Activated T-cell treated with anti-CD3 and anti-CD28 coated beads, Interleukin-2, amount 50 U/mL, for 4 hours (primary cell): ENCODE data around the gene RAB4A. TPM values are rescaled to one million over a fixed set of nuclear protein-coding genes. Genes with fewer than 3 reads are reported as not detected.

ENCODE experiments used
- ATAC-seq, 2 donors: fragments of 200-7000 bp; cut with Tn5 transposase; one replicate each; pipeline ENCODE4 v1.10.0; 2021
- DNase-seq: peaks from one replicate; pipeline ENCODE4 v3.0.0-alpha.2; 2020
- H3K27me3 Mint-ChIP-seq: one replicate; pipeline ENCODE4 v1.8.0; 2021; ENCODE audit warnings: low read depth, mixed read lengths
- H3K36me3 Mint-ChIP-seq: one replicate; pipeline ENCODE4 v1.8.0; 2022; ENCODE audit warnings: mixed read lengths; ENCODE audit not compliant: insufficient read depth
- H3K4me1 Mint-ChIP-seq: one replicate; pipeline ENCODE4 v1.8.0; 2021; ENCODE audit warnings: low read depth, mixed read lengths
- H3K4me3 Mint-ChIP-seq: one replicate; pipeline ENCODE4 v1.8.0; 2021; ENCODE audit warnings: mild to moderate bottlenecking, moderate library complexity, mixed read lengths
- H3K9me3 Mint-ChIP-seq: one replicate; pipeline ENCODE4 v1.8.0; 2021; ENCODE audit warnings: mixed read lengths
- total RNA-seq, 3 donors: library from RNA; stranded (reverse); gene quantifications; one replicate each; pipeline ENCODE4 v1.2.1, GENCODE V29; 2021

The RAB4A gene
- total RNA-seq, 3 donors from 2014 or later, result 24.0 to 30.3 (median 25.6) TPM

DNA sequence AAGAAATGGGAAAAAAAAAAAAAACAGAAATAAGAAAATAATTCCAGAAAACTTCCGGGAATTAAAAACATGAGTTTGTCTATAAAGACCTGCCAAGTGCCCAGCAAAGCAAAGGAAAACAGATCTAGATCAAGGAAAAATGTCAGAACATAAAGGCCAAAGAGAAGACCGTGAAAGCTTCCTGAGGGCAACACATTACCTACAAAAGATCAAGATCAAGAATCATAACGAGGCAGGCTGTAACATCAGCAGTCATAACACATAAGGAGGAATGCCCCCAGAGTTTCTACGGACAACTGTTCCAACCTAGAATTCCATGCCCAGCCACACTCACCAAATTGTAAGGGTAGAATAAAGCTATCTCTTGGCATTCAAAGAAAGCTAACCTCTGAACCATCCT, 68.2 kb downstream of the RAB4A start:
- Mint-ChIP-seq H3K27me3 (no peaks in the 10 kb centered on the region), H3K4me1 (peaks cover 46% of the 10 kb centered on the region), H3K9me3 (peaks cover 7% of the 10 kb centered on the region), H3K36me3 (peaks cover 10% of the 10 kb centered on the region), H3K4me3 (peak overlapping the region; percentile 4)
- DNase-seq (no peak), ATAC-seq (no peak)

DNA sequence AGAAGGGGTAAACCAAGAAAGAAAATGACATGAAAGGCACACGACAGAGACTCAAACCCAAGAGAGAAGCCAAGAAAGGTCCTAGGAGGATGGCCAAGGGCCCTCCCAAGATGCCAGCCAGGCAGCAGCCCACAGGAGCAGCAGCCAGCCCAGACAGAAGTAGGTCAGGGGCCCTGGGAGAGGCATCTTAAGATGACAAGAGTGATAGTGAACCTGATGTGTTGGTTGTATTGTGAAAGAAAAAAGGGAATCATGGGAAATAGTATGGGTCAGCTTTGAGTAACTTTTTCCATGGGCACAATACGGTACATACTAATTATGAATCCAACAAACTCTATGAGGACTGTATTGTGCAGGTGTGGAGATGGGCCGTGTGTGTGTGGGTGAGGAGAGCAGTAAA, 68.6 kb downstream of the RAB4A start:
- peaks cover 8% of the 10 kb centered on the region for H3K36me3 Mint-ChIP-seq
- peak overlapping the region; percentile 4 for H3K4me3 Mint-ChIP-seq
- ATAC-seq (no peak), DNase-seq (no peak)
- peaks cover 3% of the 10 kb centered on the region for H3K9me3 Mint-ChIP-seq
- no peaks in the 10 kb centered on the region for H3K27me3 Mint-ChIP-seq
- peaks cover 49% of the 10 kb centered on the region for H3K4me1 Mint-ChIP-seq

GRCh38 chr1:229340496-229340895, 69.6 kb downstream of the RAB4A start:
- Mint-ChIP-seq H3K27me3 (peaks cover 3% of the 10 kb centered on the region), H3K4me3 (peak overlapping the region; percentile 90), H3K36me3 (peaks cover 4% of the 10 kb centered on the region), H3K4me1 (peaks cover 49% of the 10 kb centered on the region), H3K9me3 (no peaks in the 10 kb centered on the region)
- no peak for DNase-seq
- ATAC-seq, result no peak

DNA sequence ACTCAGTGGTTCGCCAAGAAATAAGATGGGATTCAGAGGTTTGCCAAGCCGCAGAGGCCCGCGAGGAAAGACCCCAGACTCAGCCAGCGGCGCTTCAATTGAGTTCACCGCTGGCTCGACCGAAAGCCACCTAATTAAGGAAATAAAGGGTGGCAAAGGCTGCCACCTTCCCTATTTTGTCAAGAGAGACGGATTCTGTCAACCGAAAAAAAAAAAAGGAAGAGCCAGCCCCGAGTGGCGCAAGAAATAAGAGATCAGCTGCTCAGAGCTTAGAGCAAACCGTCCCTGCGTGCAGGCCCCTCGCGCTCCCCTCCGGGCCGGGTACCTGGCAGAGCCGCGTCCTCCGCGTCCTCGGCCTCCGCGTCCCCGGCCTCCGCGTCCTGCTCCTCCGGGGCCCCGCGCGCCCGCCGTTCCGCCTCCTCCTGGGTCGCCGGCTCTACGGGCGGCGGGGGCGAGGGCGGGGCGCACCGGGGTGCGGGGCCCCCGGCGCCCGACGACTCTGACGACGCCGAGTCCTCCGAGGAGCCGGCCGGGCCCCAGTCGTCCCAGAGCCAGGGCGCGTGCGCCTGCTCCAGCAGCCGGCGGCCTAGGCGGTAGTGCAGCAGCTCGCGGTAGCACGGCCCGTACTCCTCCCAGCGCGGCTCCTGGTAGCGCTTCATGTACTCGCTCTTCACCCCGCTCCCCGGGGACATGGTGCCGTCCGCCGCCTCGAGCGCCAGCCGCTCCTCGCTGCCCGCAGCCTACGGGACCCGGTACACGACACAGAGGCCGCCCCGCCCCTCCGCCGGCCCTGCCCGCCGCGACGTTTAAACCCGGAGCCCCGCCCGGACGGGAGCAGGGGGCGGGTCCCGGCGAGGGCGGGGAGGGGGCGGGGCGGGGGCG, 71.1 kb downstream of the RAB4A start:
- Mint-ChIP-seq H3K27me3 (peaks cover 5% of the 10 kb centered on the region), H3K36me3 (peaks cover 3% of the 10 kb centered on the region), H3K9me3 (no peaks in the 10 kb centered on the region), H3K4me3 (peak overlapping the region; percentile 90), H3K4me1 (peaks cover 49% of the 10 kb centered on the region)
- DNase-seq (peak; percentile 73), ATAC-seq (peak; percentile 82)

- Mint-ChIP-seq H3K9me3 (no peaks in the 10 kb centered on the region), H3K4me3 (peak within 1 kb of the TSS; percentile 90), H3K27me3 (peaks cover 5% of the 10 kb centered on the region), H3K36me3 (peaks cover 3% of the 10 kb centered on the region), H3K4me1 (peaks cover 44% of the 10 kb centered on the region)
- DNase-seq (peak; percentile 53), ATAC-seq (peak; percentile 53 to 63)
Observed at GRCh38 chr1:229342656-229343569, 72.0 kb downstream of the RAB4A start, which contains the start of gene CCSAP. CCSAP (minus strand) TSS chr1:229343047; CDS start chr1:229342465, 582 bp downstream.

- H3K27me3 Mint-ChIP-seq, result peaks cover 5% of the 10 kb centered on the region
- H3K9me3 Mint-ChIP-seq, result no peaks in the 10 kb centered on the region
- H3K36me3 Mint-ChIP-seq, result no peaks in the 10 kb centered on the region
- peak overlapping the region; percentile 79 for H3K4me3 Mint-ChIP-seq
- ATAC-seq (no peak), DNase-seq (no peak)
- peaks cover 32% of the 10 kb centered on the region for H3K4me1 Mint-ChIP-seq
Observed at GRCh38 chr1:229344139-229344538, 73.2 kb downstream of the RAB4A start.

DNA sequence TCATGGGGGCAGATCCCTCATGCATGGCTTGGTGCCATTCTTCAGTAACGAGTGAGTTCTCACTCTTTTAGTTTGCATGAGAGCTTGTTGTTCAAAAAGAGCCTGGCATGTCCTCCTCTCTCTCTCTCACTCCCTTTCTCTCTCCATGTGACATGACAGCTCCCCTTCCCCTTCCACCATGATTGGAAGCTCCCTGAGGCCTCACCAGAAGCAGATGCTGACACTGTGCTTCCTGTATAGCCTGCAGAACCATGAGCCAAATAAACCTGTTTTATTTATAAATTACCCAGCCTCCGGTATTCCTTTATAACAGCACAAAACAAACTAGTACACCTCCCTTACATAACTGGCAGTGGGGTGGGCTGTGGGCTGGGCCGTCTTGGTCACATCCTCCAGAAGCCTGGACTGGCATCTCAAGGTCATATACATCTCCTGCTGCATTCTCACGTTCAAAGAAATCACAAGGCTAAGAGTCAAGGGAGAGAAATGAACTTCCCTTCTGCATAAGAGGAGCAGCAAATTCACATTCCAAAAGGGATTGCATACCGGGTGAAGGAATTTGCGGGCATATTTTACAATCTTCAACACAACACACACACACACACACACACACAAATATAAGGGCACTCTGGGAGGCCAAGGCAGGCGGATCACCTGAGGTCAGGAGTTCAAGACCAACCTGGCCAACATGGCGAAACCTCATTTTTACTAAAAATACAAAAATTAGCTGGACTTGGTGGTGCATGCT, 74.2 kb downstream of the RAB4A start:
- Mint-ChIP-seq H3K36me3 (no peaks in the 10 kb centered on the region), H3K27me3 (peaks cover 5% of the 10 kb centered on the region), H3K9me3 (no peaks in the 10 kb centered on the region), H3K4me1 (peaks cover 23% of the 10 kb centered on the region), H3K4me3 (no peak overlapping the region)
- DNase-seq (no peak), ATAC-seq (no peak)

DNA sequence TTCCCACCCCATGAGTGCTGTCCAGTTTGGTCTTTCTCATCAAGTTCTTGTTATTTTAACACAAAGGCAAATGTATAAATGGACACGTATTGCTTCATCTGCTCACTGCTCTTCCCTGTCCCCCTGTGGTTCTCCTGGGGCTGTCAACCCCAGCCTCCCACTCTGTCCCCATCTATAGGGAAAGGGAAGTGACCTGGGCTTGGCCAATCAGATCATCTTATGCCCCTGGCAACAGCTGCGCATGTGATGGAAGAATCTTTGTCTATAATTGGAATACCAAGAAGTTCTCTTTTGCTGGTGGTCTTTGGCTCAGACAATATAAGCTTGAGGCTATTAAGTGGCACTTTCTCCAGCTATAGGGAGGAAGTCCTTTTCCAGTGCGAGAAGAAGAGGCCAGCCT, 76.6 kb downstream of the RAB4A start:
- Mint-ChIP-seq H3K9me3 (no peaks in the 10 kb centered on the region), H3K27me3 (peaks cover 6% of the 10 kb centered on the region), H3K4me3 (no peak overlapping the region), H3K4me1 (peaks cover 9% of the 10 kb centered on the region), H3K36me3 (no peaks in the 10 kb centered on the region)
- ATAC-seq (no peak), DNase-seq (no peak)

DNA sequence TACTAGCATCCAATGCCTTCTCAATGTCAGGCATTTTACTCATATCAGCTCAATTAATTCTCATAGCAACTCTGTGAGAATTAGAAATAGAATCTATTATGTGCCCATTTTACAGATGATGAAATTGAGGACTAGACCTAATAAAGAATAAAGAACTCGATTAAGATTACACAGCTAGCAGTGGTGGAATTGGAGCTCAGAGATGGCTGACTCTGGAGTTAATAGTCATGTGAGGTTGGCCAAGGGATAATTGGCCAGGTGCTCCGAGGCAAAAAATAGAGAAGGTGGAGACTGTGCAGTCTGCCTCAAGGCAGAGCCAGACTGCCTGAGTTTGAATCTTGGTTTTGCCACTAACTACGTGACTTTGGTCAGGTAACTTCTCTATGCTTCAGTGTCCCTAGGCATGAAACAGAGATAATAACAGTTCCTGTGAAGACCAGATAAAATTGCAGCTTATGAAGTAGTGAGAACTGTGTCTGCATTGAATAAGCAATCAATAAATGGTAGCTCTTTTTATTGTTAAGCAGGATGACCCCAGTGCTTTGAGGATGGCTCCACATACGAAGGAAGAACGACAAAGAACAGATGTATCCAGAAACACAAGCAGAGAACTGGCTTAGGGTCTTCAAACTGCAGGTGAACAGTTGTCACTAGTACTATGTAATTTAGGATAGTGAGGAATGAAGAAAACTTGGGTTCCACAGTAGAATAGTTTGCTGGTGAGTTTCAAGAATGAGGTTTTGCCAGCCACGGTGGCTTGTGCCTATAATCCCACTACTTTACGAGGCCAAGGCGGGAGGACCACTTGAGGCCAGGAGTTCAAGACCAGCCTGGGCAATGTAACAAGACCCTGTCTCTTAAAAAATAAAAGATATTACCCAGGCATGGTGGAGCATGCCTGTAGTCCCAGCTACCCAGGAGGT, 78.8 kb downstream of the RAB4A start:
- Mint-ChIP-seq H3K4me1 (no peaks in the 10 kb centered on the region), H3K27me3 (peaks cover 12% of the 10 kb centered on the region), H3K4me3 (no peak overlapping the region), H3K9me3 (no peaks in the 10 kb centered on the region), H3K36me3 (no peaks in the 10 kb centered on the region)
- no peak for ATAC-seq
- no peak for DNase-seq

DNA sequence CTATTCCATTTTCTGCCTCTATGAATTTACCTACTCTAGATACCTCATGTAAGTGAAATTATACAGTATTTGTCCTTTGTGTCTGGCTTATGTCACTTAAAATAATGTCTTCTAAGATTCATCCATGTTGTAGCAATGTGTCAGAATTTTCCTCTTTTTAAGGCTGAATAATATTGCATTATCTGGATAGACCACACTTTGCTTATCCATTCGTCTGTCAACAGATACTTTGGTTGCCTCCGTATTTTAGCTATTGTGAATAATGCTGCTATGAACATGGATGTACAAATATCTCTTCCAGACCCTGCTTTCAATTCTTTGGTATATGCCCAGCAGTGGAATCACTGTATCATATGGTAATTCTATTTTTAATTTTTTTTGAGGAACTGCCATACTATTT, 82.1 kb downstream of the RAB4A start:
- no peaks in the 10 kb centered on the region for H3K9me3 Mint-ChIP-seq
- ATAC-seq (no peak), DNase-seq (no peak)
- H3K27me3 Mint-ChIP-seq, result peaks cover 25% of the 10 kb centered on the region
- H3K4me1 Mint-ChIP-seq, result no peaks in the 10 kb centered on the region
- H3K36me3 Mint-ChIP-seq, result no peaks in the 10 kb centered on the region
- H3K4me3 Mint-ChIP-seq, result no peak overlapping the region

DNA sequence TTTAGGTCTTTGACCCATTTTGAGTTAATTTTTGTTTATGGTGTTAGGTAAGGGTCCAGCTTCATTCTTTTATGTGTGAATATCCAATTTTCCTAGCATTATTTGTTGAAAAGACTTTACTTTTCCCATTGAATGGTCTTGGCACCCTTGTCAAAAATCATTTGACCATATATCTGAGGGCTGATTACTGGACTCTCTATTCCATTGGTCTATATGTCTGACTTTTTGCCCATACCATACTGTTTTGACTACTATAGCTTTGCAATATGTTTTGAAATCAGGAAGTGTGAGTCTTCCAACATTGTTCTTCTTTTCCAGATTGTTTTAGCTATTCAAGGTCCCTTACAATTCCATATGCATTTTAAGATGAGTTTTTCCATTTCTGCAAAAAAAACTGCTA, 83.3 kb downstream of the RAB4A start:
- no peaks in the 10 kb centered on the region for H3K4me1 Mint-ChIP-seq
- H3K27me3 Mint-ChIP-seq, result peaks cover 35% of the 10 kb centered on the region
- H3K36me3 Mint-ChIP-seq, result no peaks in the 10 kb centered on the region
- ATAC-seq (no peak), DNase-seq (no peak)
- no peaks in the 10 kb centered on the region for H3K9me3 Mint-ChIP-seq
- no peak overlapping the region for H3K4me3 Mint-ChIP-seq
